OCI-M2 (cell line): ENCODE data around the gene OR51B4.
A peak's percentile ranks its signal among the peaks of the same experiment; 100 is the strongest.
"Not testable (repeated sequence)": the region's sequence is repeated elsewhere in the genome, so short reads cannot be mapped to it uniquely, and the experiment has no call there.

ENCODE experiments used
- DNase-seq: peaks from one replicate; lab custom pipeline; 2025; ENCODE audit not compliant: unreplicated experiment; lab: John Stamatoyannopoulos, UW

The OR51B4 gene

GRCh38 chr11:5297721-5298323 lies 3.9 kb downstream of the OR51B4 start:
- DNase-seq, result no peak

GRCh38 chr11:5294342-5294995 lies 7.3 kb downstream of the OR51B4 start:
- DNase-seq, result not testable (repeated sequence)

GRCh38 chr11:5293028-5293427 lies 8.7 kb downstream of the OR51B4 start:
- no peak for DNase-seq

- no peak for DNase-seq
Observed at GRCh38 chr11:5291207-5291838, 10.4 kb downstream of the OR51B4 start.

GRCh38 chr11:5290106-5290505 lies 11.6 kb downstream of the OR51B4 start:
- DNase-seq, result no peak

- DNase-seq, result no peak
Observed at GRCh38 chr11:5289696-5290095, 12.1 kb downstream of the OR51B4 start.

- no peak for DNase-seq
Observed at GRCh38 chr11:5288906-5289550, 12.7 kb downstream of the OR51B4 start.

- peak; percentile 67 for DNase-seq
Observed at GRCh38 chr11:5288108-5288905, 13.4 kb downstream of the OR51B4 start.

GRCh38 chr11:5286901-5287300 lies 14.8 kb downstream of the OR51B4 start:
- no peak for DNase-seq

- DNase-seq, result no peak
Observed at GRCh38 chr11:5286351-5286750, 15.4 kb downstream of the OR51B4 start.

GRCh38 chr11:5285703-5286340 lies 15.9 kb downstream of the OR51B4 start:
- DNase-seq, result no peak

GRCh38 chr11:5284637-5285036 lies 17.1 kb downstream of the OR51B4 start:
- DNase-seq, result peak; percentile 63

GRCh38 chr11:5283882-5284281 lies 17.9 kb downstream of the OR51B4 start:
- DNase-seq, result no peak

GRCh38 chr11:5283086-5283485 lies 18.7 kb downstream of the OR51B4 start:
- DNase-seq, result no peak

GRCh38 chr11:5282628-5283027 lies 19.1 kb downstream of the OR51B4 start:
- no peak for DNase-seq

GRCh38 chr11:5281596-5281995 lies 20.1 kb downstream of the OR51B4 start:
- no peak for DNase-seq

GRCh38 chr11:5280582-5281102 lies 21.1 kb downstream of the OR51B4 start:
- DNase-seq, result peak; percentile 89

GRCh38 chr11:5279471-5280090 lies 22.2 kb downstream of the OR51B4 start:
- DNase-seq, result no peak

GRCh38 chr11:5277807-5278382 lies 23.9 kb downstream of the OR51B4 start:
- DNase-seq, result no peak

GRCh38 chr11:5276697-5277096 lies 25.0 kb downstream of the OR51B4 start:
- DNase-seq, result no peak
